Measurements from ENCODE around the gene MEGF11.

DNA sequence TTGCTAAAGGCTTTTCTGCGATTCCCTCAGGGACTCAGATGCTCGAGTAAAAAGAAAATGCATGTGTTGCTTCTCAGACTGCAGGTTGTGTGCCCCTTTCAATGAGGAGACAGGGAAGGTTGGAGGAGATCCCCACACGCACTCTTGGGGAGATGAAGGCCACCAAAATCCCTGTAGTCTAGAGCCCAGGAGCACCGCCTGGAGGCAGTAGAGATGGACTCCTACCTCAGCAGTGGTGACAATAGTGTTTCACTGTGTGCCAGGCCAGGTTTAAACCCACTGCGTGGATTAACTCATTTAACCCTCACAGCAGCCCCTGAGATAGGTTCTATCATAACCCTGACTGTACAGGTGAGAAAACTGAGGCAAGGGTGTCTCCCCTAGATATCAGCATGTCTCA is 15.2 kb downstream of the MEGF11 start:
- TF ChIP-seq, protein P1, sequence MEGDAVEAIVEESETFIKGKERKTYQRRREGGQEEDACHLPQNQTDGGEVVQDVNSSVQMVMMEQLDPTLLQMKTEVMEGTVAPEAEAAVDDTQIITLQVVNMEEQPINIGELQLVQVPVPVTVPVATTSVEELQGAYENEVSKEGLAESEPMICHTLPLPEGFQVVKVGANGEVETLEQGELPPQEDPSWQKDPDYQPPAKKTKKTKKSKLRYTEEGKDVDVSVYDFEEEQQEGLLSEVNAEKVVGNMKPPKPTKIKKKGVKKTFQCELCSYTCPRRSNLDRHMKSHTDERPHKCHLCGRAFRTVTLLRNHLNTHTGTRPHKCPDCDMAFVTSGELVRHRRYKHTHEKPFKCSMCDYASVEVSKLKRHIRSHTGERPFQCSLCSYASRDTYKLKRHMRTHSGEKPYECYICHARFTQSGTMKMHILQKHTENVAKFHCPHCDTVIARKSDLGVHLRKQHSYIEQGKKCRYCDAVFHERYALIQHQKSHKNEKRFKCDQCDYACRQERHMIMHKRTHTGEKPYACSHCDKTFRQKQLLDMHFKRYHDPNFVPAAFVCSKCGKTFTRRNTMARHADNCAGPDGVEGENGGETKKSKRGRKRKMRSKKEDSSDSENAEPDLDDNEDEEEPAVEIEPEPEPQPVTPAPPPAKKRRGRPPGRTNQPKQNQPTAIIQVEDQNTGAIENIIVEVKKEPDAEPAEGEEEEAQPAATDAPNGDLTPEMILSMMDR (IDR thresholded peaks at IDR 0.05; ENCODE audit: low read depth, low read length), result no peak
- TF ChIP-seq EZH2phosphoT487 (IDR thresholded peaks at IDR 0.05; ENCODE audit: low read depth), result no peak

All from OCI-LY3 (cell line).